Erythroblast (primary cell): ENCODE data around the gene PLCD1.

ENCODE experiments used
- GATA1 ChIP-seq: IDR thresholded peaks from 2 replicates; pipeline ENCODE4 v1.6.1; 2011; ENCODE audit warnings: low read depth, mild to moderate bottlenecking, control low read depth, low read length, moderate library complexity
- POLR2A ChIP-seq: IDR thresholded peaks from 2 replicates; pipeline ENCODE4 v1.6.1; 2011; ENCODE audit warnings: mild to moderate bottlenecking, low read length

DNA sequence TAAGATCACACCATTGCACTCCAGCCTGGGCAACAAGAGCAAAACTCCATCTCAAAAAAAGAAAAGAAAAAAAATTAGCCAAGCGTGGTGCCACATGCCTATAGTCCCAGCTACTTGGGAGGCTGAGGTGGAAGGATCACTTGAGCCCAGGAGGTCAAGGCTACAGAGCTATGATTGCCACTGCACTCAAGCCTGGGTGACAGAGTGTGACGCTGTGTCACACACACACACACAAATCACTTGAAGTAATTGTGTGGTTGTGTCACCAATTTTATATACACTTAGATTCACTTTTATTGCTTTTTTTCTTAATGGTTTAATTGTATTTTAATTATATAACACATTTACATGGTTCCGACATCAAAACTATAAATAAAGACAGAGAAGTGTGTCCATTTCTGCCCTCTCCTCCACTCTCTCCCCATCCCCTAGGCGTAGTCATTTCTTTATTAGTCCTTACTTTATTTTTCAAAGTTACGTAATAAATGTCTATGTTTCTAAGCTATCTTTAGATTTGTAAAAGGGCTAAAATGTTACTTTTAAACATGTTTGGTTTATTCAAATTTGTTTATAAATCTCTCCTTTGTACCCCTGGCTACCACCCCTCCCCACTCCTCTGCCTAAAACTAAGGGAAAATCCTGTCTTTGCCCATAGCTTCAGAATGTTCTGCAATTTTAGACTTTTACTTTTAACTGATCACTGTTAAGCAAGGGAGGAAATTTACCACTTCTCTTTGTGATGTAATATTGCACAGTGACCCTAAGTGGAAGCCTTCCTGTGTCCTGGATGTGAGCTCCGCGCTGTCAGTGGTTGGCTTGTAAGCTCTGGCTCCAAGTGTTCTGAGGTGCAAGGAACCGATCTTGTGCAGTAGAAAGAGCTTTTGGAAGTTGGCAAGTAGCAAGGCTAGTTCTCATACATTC, 49.6 kb downstream of the PLCD1 start:
- no peak for TF ChIP-seq POLR2A
- TF ChIP-seq GATA1, result no peak
